ENCODE results near the gene C8B.

C8B gene

GRCh38 chr1:56927986-56928385 is 37.8 kb downstream of the C8B start:
- Histone ChIP-seq H3K9me3 (ENCODE audit: control insufficient read depth, insufficient read depth, low read length) (no peaks in the 10 kb centered on the region), H3K4me2 (ENCODE audit: low read length) (no peak overlapping the region), H3K27me3 (ENCODE audit: control insufficient read depth, low read length) (no peaks in the 10 kb centered on the region), H3K4me1 (ENCODE audit: control insufficient read depth, low read length) (no peaks in the 10 kb centered on the region), H3K36me3 (ENCODE audit: control insufficient read depth, low read length) (no peaks in the 10 kb centered on the region), H3K9me2 (replicated peaks; ENCODE audit: control insufficient read depth, low read length) (no peaks in the 10 kb centered on the region), H3K79me2 (ENCODE audit: control insufficient read depth, low read length) (no peaks in the 10 kb centered on the region), H3K27ac (ENCODE audit: low read depth, low read length) (no peak overlapping the region), H3F3A (ENCODE audit: control insufficient read depth, insufficient read depth) (no peaks in the 10 kb centered on the region), H3K4me3 (ENCODE audit: low read length) (no peak overlapping the region), H4K20me1 (ENCODE audit: control insufficient read depth, insufficient read depth, low read depth, low read length) (no peaks in the 10 kb centered on the region)
- TF ChIP-seq CTCF (IDR thresholded peaks at IDR 0.05; ENCODE audit: low read depth, low read length, poor library complexity, severe bottlenecking) (no peak), EZH2phosphoT487 (IDR thresholded peaks at IDR 0.05; ENCODE audit: borderline replicate concordance, low read length) (no peak)

- TF ChIP-seq CTCF (IDR thresholded peaks at IDR 0.05; ENCODE audit: low read depth, low read length, poor library complexity, severe bottlenecking) (no peak), EZH2phosphoT487 (IDR thresholded peaks at IDR 0.05; ENCODE audit: borderline replicate concordance, low read length) (no peak)
- Histone ChIP-seq H3K4me3 (ENCODE audit: low read length) (no peak overlapping the region), H3K79me2 (ENCODE audit: control insufficient read depth, low read length) (no peaks in the 10 kb centered on the region), H3K9me3 (ENCODE audit: control insufficient read depth, insufficient read depth, low read length) (no peaks in the 10 kb centered on the region), H3K4me2 (ENCODE audit: low read length) (no peak overlapping the region), H3K4me1 (ENCODE audit: control insufficient read depth, low read length) (no peaks in the 10 kb centered on the region), H3K36me3 (ENCODE audit: control insufficient read depth, low read length) (no peaks in the 10 kb centered on the region), H3F3A (ENCODE audit: control insufficient read depth, insufficient read depth) (no peaks in the 10 kb centered on the region), H3K27ac (ENCODE audit: low read depth, low read length) (no peak overlapping the region), H3K27me3 (ENCODE audit: control insufficient read depth, low read length) (no peaks in the 10 kb centered on the region), H3K9me2 (replicated peaks; ENCODE audit: control insufficient read depth, low read length) (no peaks in the 10 kb centered on the region), H4K20me1 (ENCODE audit: control insufficient read depth, insufficient read depth, low read depth, low read length) (no peaks in the 10 kb centered on the region)
Measured at GRCh38 chr1:56927171-56927570, 38.6 kb downstream of the C8B start.

GRCh38 chr1:56925193-56925592 is 40.6 kb downstream of the C8B start:
- no peak overlapping the region for H3K4me2 ChIP-seq (ENCODE audit: low read length)
- no peaks in the 10 kb centered on the region for H3K4me1 ChIP-seq (ENCODE audit: control insufficient read depth, low read length)
- H3K9me3 ChIP-seq (ENCODE audit: control insufficient read depth, insufficient read depth, low read length): no peaks in the 10 kb centered on the region
- no peaks in the 10 kb centered on the region for H3K27me3 ChIP-seq (ENCODE audit: control insufficient read depth, low read length)
- H3K9me2 ChIP-seq (replicated peaks; ENCODE audit: control insufficient read depth, low read length): no peaks in the 10 kb centered on the region
- H3K36me3 ChIP-seq (ENCODE audit: control insufficient read depth, low read length): no peaks in the 10 kb centered on the region
- no peak overlapping the region for H3K27ac ChIP-seq (ENCODE audit: low read depth, low read length)
- H3K79me2 ChIP-seq (ENCODE audit: control insufficient read depth, low read length): no peaks in the 10 kb centered on the region
- no peak for TF ChIP-seq EZH2phosphoT487 (IDR thresholded peaks at IDR 0.05; ENCODE audit: borderline replicate concordance, low read length)
- no peak for TF ChIP-seq CTCF (IDR thresholded peaks at IDR 0.05; ENCODE audit: low read depth, low read length, poor library complexity, severe bottlenecking)
- no peaks in the 10 kb centered on the region for H3F3A ChIP-seq (ENCODE audit: control insufficient read depth, insufficient read depth)
- H4K20me1 ChIP-seq (ENCODE audit: control insufficient read depth, insufficient read depth, low read depth, low read length): no peaks in the 10 kb centered on the region
- no peak overlapping the region for H3K4me3 ChIP-seq (ENCODE audit: low read length)

- no peaks in the 10 kb centered on the region for H3K27me3 ChIP-seq (ENCODE audit: control insufficient read depth, low read length)
- H3K4me1 ChIP-seq (ENCODE audit: control insufficient read depth, low read length): no peaks in the 10 kb centered on the region
- no peaks in the 10 kb centered on the region for H3K9me3 ChIP-seq (ENCODE audit: control insufficient read depth, insufficient read depth, low read length)
- no peak for TF ChIP-seq CTCF (IDR thresholded peaks at IDR 0.05; ENCODE audit: low read depth, low read length, poor library complexity, severe bottlenecking)
- no peak overlapping the region for H3K4me3 ChIP-seq (ENCODE audit: low read length)
- H3K36me3 ChIP-seq (ENCODE audit: control insufficient read depth, low read length): no peaks in the 10 kb centered on the region
- no peak overlapping the region for H3K27ac ChIP-seq (ENCODE audit: low read depth, low read length)
- no peaks in the 10 kb centered on the region for H3K9me2 ChIP-seq (replicated peaks; ENCODE audit: control insufficient read depth, low read length)
- no peaks in the 10 kb centered on the region for H4K20me1 ChIP-seq (ENCODE audit: control insufficient read depth, insufficient read depth, low read depth, low read length)
- no peak overlapping the region for H3K4me2 ChIP-seq (ENCODE audit: low read length)
- no peaks in the 10 kb centered on the region for H3F3A ChIP-seq (ENCODE audit: control insufficient read depth, insufficient read depth)
- H3K79me2 ChIP-seq (ENCODE audit: control insufficient read depth, low read length): no peaks in the 10 kb centered on the region
Measured at GRCh38 chr1:56924116-56924515, 41.7 kb downstream of the C8B start.

Measured in DOHH2 (cell line).